WI38 (cell line): ENCODE results near the gene USP10.

ENCODE experiments used
- H3K4me3 ChIP-seq: 2 replicates; pipeline ENCODE4 v1.5.1; 2011; ENCODE audit warnings: low read depth, mild to moderate bottlenecking, control low read depth, low read length
- CTCF ChIP-seq: IDR thresholded peaks from 2 replicates; pipeline ENCODE4 v1.5.1; 2012; ENCODE audit warnings: low read depth, mild to moderate bottlenecking, control low read depth, low read length

The USP10 gene

DNA sequence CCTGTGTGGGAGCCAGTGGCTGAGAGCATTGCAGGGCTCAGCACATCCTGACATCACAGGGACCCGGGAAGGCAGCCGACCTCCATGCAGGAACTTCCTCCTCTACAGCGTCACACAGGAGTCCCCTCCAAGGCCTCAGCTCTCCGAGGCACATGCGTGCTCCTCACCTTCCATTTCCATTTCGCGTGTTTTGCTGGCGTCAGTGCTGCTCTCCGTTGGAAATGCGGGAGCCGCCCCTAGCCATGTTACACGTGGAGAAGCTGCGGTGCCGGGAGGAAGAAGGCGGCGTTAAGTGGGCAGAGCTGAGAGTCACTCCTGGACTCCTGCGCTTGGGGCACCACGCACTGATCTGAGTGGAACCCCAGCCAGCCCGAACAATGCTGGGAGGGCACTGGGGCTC is 94.8 kb downstream of the USP10 start:
- no peak for TF ChIP-seq CTCF
- H3K4me3 ChIP-seq, result no peak overlapping the region

DNA sequence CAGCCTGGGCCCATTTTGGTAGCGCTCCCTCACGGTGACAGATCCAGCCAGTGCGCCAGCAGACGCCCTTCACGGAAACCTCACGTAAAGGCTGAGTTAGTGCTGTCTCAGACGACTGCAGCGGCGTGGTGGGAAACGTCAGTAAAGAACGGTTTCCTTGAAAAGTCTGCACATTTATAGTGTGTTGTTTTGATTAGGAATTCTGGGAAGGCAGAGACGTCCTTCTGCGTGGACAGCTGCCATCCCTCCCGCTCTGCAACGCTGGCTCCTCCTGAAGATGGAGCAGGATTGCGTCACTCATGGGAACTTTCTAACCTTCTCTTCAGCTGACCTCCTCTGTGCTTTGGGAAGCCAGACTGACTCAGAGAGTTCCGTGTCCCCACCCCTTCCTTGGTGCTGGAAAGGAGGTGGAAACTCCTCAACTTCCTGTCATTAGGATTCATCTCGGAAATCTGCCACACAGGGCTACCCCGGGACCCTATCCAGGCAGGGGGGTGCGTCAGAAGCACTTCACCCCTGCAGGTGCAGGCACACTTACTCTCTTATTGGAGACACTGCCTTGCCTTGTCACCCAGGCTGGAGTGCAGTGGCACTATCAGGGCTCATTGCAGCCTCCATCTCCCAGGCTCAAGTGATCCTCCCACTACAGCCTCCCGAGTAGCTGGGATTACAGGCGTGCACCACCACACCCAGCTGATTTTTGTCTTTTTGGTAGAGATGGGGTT is 95.7 kb downstream of the USP10 start:
- no peak for TF ChIP-seq CTCF
- peak overlapping the region; percentile 17 for H3K4me3 ChIP-seq

GRCh38 chr16:84800158-84800978 is 100.6 kb downstream of the USP10 start:
- TF ChIP-seq CTCF, result no peak

DNA sequence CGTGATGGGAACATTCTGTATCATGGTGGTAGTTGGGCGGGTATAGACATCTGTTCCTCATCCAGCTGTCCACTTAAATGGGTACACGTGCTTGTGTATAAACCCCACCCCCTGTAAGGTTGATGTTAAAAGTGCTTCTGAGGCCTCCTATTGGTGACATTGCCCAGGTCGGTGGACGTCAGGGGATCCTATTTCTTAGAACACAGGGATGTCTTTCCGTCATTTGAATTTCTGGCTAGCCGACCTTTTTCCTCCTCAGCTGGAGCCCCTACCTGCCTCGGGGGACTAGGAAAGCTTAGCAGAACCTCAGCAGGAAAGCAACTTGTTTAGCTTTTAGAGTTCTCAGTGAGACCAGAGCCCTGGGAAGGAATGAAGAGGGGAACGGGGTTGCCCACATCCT is 103.3 kb downstream of the USP10 start:
- no peak for TF ChIP-seq CTCF
- no peak overlapping the region for H3K4me3 ChIP-seq

More at GRCh38 chr16:84800158-84800978, 100.6 kb downstream of the USP10 start:
- H3K4me3 ChIP-seq, result no peak overlapping the region

DNA sequence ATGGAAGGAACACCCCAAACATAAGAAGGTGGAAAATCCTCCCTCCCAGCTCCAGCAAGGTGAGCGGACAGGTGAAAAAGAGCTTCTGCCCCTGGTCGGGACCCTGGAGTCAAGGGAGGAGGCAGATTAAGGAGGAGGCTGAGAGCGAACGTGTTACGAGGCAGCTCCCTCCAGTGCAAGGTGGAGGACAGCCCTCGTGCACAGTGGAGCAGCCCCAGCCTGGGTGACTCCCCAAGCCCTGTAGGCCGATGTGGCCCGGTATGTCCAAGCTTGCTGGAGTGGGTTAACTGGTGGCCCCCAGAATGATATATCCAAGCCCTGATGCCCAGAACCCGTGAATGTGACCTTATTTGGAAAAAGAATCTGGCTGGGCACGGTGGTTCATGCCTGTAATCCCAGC is 104.5 kb downstream of the USP10 start:
- no peak overlapping the region for H3K4me3 ChIP-seq
- no peak for TF ChIP-seq CTCF

DNA sequence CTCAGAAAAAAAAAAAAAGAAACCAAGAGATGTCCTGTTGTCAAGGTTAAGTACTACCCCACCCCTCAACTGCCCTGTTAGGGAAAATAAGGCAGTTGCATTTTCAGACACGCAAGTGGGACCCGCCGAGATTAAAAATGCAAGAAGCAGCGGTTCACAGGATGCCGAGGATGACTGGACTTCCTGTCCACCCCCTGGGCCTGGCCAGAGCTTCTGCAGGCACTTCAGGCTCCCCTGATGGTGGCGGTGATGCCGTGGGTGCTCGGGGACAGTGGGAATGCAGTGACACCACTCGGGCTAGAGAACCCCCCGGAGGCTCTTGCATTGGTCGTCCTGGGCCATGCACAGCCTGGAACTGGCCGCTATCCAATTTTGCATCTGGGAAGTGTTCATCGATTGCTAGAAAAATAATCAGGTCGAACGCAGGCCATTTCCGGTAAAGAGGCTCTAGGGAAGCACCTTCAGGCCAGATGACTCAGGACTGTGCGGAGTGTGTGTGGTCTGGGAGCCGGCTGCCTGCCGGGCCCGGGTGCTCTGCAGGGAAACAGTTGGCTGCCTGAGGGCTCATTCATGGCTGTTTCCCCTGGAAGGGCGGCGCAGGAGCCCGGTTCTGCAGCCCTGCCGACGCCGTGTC is 106.6 kb downstream of the USP10 start:
- H3K4me3 ChIP-seq, result peak overlapping the region; percentile 41
- TF ChIP-seq CTCF, result no peak

GRCh38 chr16:84806890-84807258 is 107.1 kb downstream of the USP10 start:
- no peak for TF ChIP-seq CTCF
- peak overlapping the region; percentile 41 for H3K4me3 ChIP-seq
